Endodermal cell (in vitro differentiated cells): ENCODE measurements around the gene EID2B. TPM values are rescaled to one million over a fixed set of nuclear protein-coding genes. Genes with fewer than 3 reads are reported as not detected.

Source experiments
- DNase-seq: peaks from one replicate; pipeline ENCODE4 v3.0.0-alpha.2; 2017
- H3K27ac ChIP-seq: 2 replicates; pipeline ENCODE4 v1.5.1; 2013; ENCODE audit warnings: mild to moderate bottlenecking, low read depth, low read length, moderate library complexity
- H3K27me3 ChIP-seq: 2 replicates; pipeline ENCODE4 v1.6.1; 2013; ENCODE audit warnings: mild to moderate bottlenecking, low read length, moderate library complexity; ENCODE audit not compliant: insufficient read depth, control insufficient read depth, poor library complexity, severe bottlenecking
- H3K36me3 ChIP-seq: 2 replicates; pipeline ENCODE4 v1.7.0; 2013; ENCODE audit warnings: mild to moderate bottlenecking, low read length, moderate library complexity; ENCODE audit not compliant: control insufficient read depth, insufficient read depth
- H3K4me1 ChIP-seq: one replicate; pipeline ENCODE4 v1.7.0; 2013; ENCODE audit warnings: low read length; ENCODE audit not compliant: control insufficient read depth, insufficient read depth
- H3K4me3 ChIP-seq: 2 replicates; pipeline ENCODE4 v1.5.1; 2013; ENCODE audit warnings: mild to moderate bottlenecking, low read length, moderate library complexity
- H3K9ac ChIP-seq: 2 replicates; pipeline ENCODE4 v1.6.1; 2013; ENCODE audit warnings: mild to moderate bottlenecking, low read length, moderate library complexity; ENCODE audit not compliant: poor library complexity, severe bottlenecking; ENCODE audit errors: extremely low read depth
- H3K9me3 ChIP-seq: 2 replicates; pipeline ENCODE4 v1.6.1; 2013; ENCODE audit warnings: mild to moderate bottlenecking, low read length, moderate library complexity; ENCODE audit not compliant: control insufficient read depth
- H3K27ac Mint-ChIP-seq: 2 replicates; pipeline ENCODE4 v1.8.0; 2020; ENCODE audit warnings: mixed read lengths
- H3K27me3 Mint-ChIP-seq: 2 replicates; pipeline ENCODE4 v1.8.0; 2021; ENCODE audit warnings: mild to moderate bottlenecking, mixed read lengths; ENCODE audit not compliant: insufficient read depth
- H3K36me3 Mint-ChIP-seq: 2 replicates; pipeline ENCODE4 v1.8.0; 2020; ENCODE audit warnings: low read depth, mixed read lengths
- H3K4me1 Mint-ChIP-seq: 2 replicates; pipeline ENCODE4 v1.8.0; 2020; ENCODE audit warnings: mixed read lengths
- H3K4me3 Mint-ChIP-seq: 2 replicates; pipeline ENCODE4 v1.8.0; 2020; ENCODE audit warnings: mild to moderate bottlenecking, moderate library complexity, mixed read lengths
- H3K9me3 Mint-ChIP-seq: 2 replicates; pipeline ENCODE4 v1.8.0; 2020; ENCODE audit warnings: mild to moderate bottlenecking, mixed read lengths
- WGBS, 2 experiments: methylation state at CpG; one replicate each; pipeline versions ENCODE4 v1.1.5 to v1.1.7; 2013; ENCODE audit warnings: missing lambda C conversion rate in 2 of 2, mixed read lengths in 1 of 2; ENCODE audit not compliant: insufficient coverage in 1 of 2, insufficient read length in 1 of 2; 5-methylcytosine and 5-hydroxymethylcytosine counted together
- total RNA-seq, 2 donors: library from RNA; stranded (reverse); fragmentation: NEBNext Ultra II Directional in 1 of 2; extraction: Animal tissue kit (Norgen Biotek cat#: 25700) in 1 of 2; gene quantifications; 2 replicates in 1 of 2; 3 replicates in 1 of 2; pipeline ENCODE4 v1.2.1, GENCODE V29; 2021
- TF ChIP-seq, protein P1 (sequence below): fragments of 200-600 bp; sonication (generic); conservative IDR thresholded peaks from 2 replicates; pipeline ENCODE4 v1.5.0; 2021; ENCODE audit warnings: antibody characterized with exemption, mild to moderate bottlenecking

Gene EID2B
- total RNA-seq, 2 donors from 2014 or later, result 1.2 to 3.8 TPM

DNA sequence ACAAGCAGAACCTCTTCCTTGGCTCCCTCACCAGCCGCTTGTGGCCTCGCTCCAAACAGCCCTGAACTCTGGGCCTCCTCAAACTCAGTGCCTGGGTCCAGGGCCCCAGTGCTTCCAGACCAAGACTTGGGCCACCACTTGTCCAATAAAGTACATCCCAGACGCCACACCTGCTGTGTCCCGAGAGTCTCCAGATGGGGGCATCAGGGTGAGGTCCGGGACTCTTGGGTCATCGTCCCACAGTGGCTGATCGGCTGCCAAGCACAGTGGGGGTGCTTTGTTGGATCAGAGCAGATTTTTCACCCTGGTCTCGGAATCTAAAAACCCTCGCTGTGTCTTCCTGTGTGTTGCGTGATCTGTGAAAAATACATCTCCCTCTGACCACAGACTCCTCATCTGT lies 42.9 kb downstream of the EID2B start:
- Mint-ChIP-seq H3K27me3 (no peaks in the 10 kb centered on the region), H3K36me3 (peaks cover 47% of the 10 kb centered on the region), H3K4me3 (no peak overlapping the region), H3K4me1 (no peaks in the 10 kb centered on the region), H3K27ac (peak overlapping the region; percentile 68), H3K9me3 (no peaks in the 10 kb centered on the region)
- WGBS, 2 experiments, result 88% methylated on average over 9 to 10 of the region's 10 CpGs
- TF ChIP-seq, protein P1, sequence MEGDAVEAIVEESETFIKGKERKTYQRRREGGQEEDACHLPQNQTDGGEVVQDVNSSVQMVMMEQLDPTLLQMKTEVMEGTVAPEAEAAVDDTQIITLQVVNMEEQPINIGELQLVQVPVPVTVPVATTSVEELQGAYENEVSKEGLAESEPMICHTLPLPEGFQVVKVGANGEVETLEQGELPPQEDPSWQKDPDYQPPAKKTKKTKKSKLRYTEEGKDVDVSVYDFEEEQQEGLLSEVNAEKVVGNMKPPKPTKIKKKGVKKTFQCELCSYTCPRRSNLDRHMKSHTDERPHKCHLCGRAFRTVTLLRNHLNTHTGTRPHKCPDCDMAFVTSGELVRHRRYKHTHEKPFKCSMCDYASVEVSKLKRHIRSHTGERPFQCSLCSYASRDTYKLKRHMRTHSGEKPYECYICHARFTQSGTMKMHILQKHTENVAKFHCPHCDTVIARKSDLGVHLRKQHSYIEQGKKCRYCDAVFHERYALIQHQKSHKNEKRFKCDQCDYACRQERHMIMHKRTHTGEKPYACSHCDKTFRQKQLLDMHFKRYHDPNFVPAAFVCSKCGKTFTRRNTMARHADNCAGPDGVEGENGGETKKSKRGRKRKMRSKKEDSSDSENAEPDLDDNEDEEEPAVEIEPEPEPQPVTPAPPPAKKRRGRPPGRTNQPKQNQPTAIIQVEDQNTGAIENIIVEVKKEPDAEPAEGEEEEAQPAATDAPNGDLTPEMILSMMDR, result peak; percentile 27
- DNase-seq, result no peak
- Histone ChIP-seq H3K36me3 (peaks cover 57% of the 10 kb centered on the region), H3K9ac (no peak overlapping the region), H3K4me3 (no peak overlapping the region), H3K27me3 (no peaks in the 10 kb centered on the region), H3K4me1 (no peaks in the 10 kb centered on the region), H3K27ac (no peak overlapping the region), H3K9me3 (no peaks in the 10 kb centered on the region)

DNA sequence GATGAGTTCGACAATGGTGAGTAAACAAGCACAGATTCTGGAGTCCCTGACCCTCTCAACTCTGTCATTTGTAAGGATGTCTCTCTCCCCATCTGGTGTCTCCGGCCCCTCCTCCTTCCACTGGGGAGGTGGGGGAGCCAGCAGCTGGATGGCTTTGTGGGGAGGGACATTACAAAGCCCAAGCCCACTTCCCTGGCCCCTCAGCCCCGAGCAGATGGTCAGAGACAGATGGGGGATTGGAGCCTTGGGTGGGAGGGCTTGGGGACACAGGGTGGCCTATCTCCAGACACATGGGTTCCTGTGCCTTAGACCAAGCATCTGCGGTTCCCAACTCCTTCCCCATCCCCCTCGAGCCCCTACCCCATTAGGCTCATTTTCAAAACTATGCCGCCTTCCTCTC lies 49.5 kb downstream of the EID2B start:
- H3K4me1 ChIP-seq, result no peaks in the 10 kb centered on the region
- peak overlapping the region; percentile 21 for H3K27ac Mint-ChIP-seq
- H3K36me3 ChIP-seq, result peaks cover 42% of the 10 kb centered on the region
- 88 to 89% methylated on average over 1 to 5 of the region's 6 CpGs for WGBS, 2 experiments
- peak overlapping the region; percentile 89 for H3K4me3 Mint-ChIP-seq
- H3K4me3 ChIP-seq, result no peak overlapping the region
- no peak overlapping the region for H3K27ac ChIP-seq
- peaks cover 20% of the 10 kb centered on the region for H3K4me1 Mint-ChIP-seq
- H3K27me3 ChIP-seq, result no peaks in the 10 kb centered on the region
- no peaks in the 10 kb centered on the region for H3K9me3 ChIP-seq
- no peak for DNase-seq
- peaks cover 35% of the 10 kb centered on the region for H3K36me3 Mint-ChIP-seq
- no peak overlapping the region for H3K9ac ChIP-seq
- H3K9me3 Mint-ChIP-seq, result no peaks in the 10 kb centered on the region
- TF ChIP-seq, protein P1, result no peak
- H3K27me3 Mint-ChIP-seq, result no peaks in the 10 kb centered on the region

DNA sequence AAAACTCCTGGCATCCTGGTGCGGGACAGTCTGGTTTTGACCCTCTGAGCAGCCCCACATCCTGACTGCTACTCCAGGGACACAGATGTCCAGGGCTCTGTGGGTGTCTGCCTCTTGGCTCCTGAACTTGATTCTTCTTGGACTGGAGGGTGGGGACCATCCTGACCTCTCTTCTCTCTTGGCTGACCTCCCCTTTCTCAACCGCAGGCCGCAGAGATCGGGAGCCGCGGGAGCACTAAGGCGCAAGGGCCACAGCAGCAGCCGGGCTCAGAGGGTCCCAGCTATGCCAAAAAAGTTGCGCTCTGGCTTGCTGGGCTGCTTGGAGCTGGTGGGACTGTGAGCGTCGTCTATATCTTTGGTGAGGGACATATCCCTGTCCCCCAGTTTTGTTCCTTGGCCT lies 51.0 kb downstream of the EID2B start:
- Mint-ChIP-seq H3K27me3 (no peaks in the 10 kb centered on the region), H3K36me3 (peaks cover 38% of the 10 kb centered on the region), H3K4me1 (peaks cover 20% of the 10 kb centered on the region), H3K9me3 (no peaks in the 10 kb centered on the region), H3K4me3 (peak overlapping the region; percentile 89), H3K27ac (peak overlapping the region; percentile 98)
- TF ChIP-seq, protein P1, result no peak
- Histone ChIP-seq H3K4me1 (no peaks in the 10 kb centered on the region), H3K9me3 (no peaks in the 10 kb centered on the region), H3K27ac (no peak overlapping the region), H3K4me3 (peak overlapping the region; percentile 98), H3K9ac (peak overlapping the region; percentile 98), H3K36me3 (peaks cover 39% of the 10 kb centered on the region), H3K27me3 (no peaks in the 10 kb centered on the region)
- WGBS, 2 experiments, result 87 to 88% methylated on average over 11 of the region's 11 CpGs
- DNase-seq, result no peak
